ENCODE data around the gene CCDC92B. TPM values are rescaled to one million over a fixed set of nuclear protein-coding genes. Genes with fewer than 3 reads are reported as not detected.

Gene CCDC92B
- total RNA-seq, 4 donors from 2014 or later: 0.30 TPM; not detected in 3

DNA sequence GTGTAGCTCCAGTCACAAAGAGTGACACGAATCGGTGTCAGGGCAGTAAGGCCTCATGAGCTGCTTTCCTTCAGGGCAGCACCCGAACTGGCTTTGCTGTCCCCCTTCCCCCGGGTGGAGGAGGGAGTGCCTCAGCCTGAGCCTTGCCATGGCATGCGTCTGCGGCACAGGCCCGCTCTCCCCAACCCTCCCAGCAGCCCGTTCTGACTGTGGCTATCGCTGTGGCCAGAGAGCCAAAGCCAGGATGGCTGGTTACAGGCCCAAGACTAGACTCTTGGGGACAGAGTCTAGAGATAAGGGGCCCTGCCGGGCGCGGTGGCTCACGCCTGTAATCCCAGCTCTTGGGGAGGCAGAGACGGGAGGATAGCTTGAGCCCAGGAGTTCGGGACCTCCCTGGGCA is 63.8 kb downstream of the CCDC92B start:
- Histone ChIP-seq H3K36me3 (peaks cover 3 to 59% (median 17%) of the 10 kb centered on the region in 3 donors), H3K4me1 (peaks cover 0 to 37% (median 6%) of the 10 kb centered on the region in 4 donors), H3K9me3 (no peaks in the 10 kb centered on the region), H3K4me3 (no peak overlapping the region), H3K27me3 (no peaks in the 10 kb centered on the region), H3K27ac (no peak overlapping the region)
- no peak for DNase-seq (ENCODE audit: low spot score in 2 of 2)
- TF ChIP-seq, protein P1, sequence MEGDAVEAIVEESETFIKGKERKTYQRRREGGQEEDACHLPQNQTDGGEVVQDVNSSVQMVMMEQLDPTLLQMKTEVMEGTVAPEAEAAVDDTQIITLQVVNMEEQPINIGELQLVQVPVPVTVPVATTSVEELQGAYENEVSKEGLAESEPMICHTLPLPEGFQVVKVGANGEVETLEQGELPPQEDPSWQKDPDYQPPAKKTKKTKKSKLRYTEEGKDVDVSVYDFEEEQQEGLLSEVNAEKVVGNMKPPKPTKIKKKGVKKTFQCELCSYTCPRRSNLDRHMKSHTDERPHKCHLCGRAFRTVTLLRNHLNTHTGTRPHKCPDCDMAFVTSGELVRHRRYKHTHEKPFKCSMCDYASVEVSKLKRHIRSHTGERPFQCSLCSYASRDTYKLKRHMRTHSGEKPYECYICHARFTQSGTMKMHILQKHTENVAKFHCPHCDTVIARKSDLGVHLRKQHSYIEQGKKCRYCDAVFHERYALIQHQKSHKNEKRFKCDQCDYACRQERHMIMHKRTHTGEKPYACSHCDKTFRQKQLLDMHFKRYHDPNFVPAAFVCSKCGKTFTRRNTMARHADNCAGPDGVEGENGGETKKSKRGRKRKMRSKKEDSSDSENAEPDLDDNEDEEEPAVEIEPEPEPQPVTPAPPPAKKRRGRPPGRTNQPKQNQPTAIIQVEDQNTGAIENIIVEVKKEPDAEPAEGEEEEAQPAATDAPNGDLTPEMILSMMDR (IDR thresholded peaks at IDR 0.05): no peak
- TF ChIP-seq POLR2A (IDR thresholded peaks at IDR 0.05) (no peak), EP300 (IDR thresholded peaks at IDR 0.05) (no peak)
- 82 to 84% methylated on average over 14 to 15 of the region's 15 CpGs for WGBS, 2 donors

DNA sequence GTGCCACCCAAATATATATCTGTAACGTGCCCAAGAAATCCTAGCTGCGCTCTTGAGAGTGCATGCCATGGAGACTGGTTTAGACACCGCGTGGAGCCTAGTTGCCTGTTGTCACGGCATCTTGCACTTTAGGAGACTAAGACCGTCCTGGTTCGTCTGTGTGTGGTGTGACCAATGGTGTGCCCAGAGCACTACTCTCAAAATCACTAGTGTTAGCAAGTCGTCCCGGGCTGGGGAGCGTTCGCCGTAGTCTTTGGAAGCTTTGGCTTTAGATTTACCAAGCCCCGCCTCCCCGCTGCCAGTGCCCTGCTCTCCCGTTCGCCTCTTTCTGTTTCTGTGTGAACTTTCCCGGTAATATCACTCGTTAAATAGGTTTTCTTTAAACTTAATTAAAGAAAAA is 64.9 kb downstream of the CCDC92B start:
- H3K27ac ChIP-seq: no peak overlapping the region
- no peaks in the 10 kb centered on the region for H3K9me3 ChIP-seq
- 82 to 87% methylated on average over 18 of the region's 18 CpGs for WGBS, 2 donors
- H3K27me3 ChIP-seq: no peaks in the 10 kb centered on the region
- H3K4me1 ChIP-seq: peaks cover 0 to 28% (median 6%) of the 10 kb centered on the region in 4 donors
- no peak overlapping the region for H3K4me3 ChIP-seq
- no peak for DNase-seq (ENCODE audit: low spot score in 2 of 2)
- TF ChIP-seq POLR2A (IDR thresholded peaks at IDR 0.05): no peak
- no peak for TF ChIP-seq EP300 (IDR thresholded peaks at IDR 0.05)
- TF ChIP-seq, protein P1 (IDR thresholded peaks at IDR 0.05): no peak
- peaks cover 3 to 55% (median 24%) of the 10 kb centered on the region in 3 donors for H3K36me3 ChIP-seq

DNA sequence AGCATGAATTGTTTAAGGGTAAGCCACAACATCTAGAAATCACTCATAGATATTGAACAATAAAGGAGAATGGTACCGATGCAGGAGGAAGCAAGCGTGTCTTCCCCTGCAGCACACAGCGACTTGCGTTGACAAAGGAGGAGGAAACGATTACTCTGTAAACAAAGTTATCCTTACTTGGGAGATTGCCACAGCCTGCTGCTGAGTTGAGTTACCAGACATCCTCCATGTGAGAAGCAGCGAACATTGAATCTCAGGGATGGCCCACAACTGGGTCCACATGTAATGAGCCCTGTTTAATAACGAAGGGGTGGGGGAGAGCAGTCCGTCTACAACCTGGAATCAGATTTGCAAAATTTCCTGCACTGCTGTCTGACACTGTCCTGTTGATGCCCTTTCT is 65.5 kb downstream of the CCDC92B start:
- WGBS, 2 donors: 69 to 74% methylated on average over 8 of the region's 8 CpGs
- H3K4me1 ChIP-seq: peaks cover 0 to 21% (median 5%) of the 10 kb centered on the region in 4 donors
- H3K27me3 ChIP-seq: no peaks in the 10 kb centered on the region
- no peak for DNase-seq (ENCODE audit: low spot score in 2 of 2)
- H3K4me3 ChIP-seq: no peak overlapping the region
- TF ChIP-seq, protein P1 (IDR thresholded peaks at IDR 0.05): no peak
- no peak for TF ChIP-seq POLR2A (IDR thresholded peaks at IDR 0.05)
- no peak for TF ChIP-seq EP300 (IDR thresholded peaks at IDR 0.05)
- peaks cover 3 to 51% (median 24%) of the 10 kb centered on the region in 3 donors for H3K36me3 ChIP-seq
- no peak overlapping the region for H3K27ac ChIP-seq
- no peaks in the 10 kb centered on the region for H3K9me3 ChIP-seq

DNA sequence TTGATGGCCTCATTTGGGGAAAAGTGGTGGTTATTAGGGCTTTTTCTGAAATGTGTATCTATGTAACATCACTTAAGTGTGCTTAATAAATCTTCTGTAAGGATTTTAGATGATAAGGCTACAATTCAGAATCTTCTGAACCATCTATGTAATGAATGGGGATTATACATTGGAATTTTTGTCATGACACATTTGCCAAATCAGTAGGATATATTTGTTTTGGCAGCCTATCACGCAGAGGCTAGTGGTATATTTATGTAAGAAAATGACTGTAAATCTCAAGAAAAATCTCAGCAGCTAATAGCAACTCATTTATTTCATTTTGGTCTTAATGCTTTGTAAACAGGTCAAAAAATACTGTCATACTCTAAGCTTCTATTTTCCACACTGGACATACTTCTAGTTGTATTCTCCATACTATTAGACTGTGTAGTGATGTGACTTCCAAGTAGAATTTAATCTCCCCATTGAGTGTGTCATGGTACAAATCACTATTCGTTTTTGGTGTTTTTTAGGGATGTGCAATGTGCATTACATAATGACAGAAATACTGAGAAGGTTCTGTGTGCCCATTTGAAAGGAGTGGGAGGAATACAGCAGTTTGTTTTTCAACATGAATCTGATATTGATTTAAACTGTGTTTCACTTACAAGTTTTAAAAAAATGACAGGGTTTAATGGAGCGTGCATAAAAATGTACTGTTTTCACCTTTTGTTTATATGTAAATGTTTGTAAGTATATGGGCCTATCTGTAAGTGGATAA is 67.1 kb downstream of the CCDC92B start:
- no peaks in the 10 kb centered on the region for H3K27me3 ChIP-seq
- TF ChIP-seq POLR2A (IDR thresholded peaks at IDR 0.05) (no peak), EP300 (IDR thresholded peaks at IDR 0.05) (no peak)
- TF ChIP-seq, protein P1 (IDR thresholded peaks at IDR 0.05): no peak
- H3K27ac ChIP-seq: no peak overlapping the region
- peaks cover 3 to 66% (median 24%) of the 10 kb centered on the region in 3 donors for H3K36me3 ChIP-seq
- no peak for DNase-seq (ENCODE audit: low spot score in 2 of 2)
- peaks cover 0 to 11% (median 0%) of the 10 kb centered on the region in 4 donors for H3K4me1 ChIP-seq
- H3K4me3 ChIP-seq: no peak overlapping the region
- WGBS, 2 donors: 52 to 54% methylated on average over 3 of the region's 3 CpGs
- no peaks in the 10 kb centered on the region for H3K9me3 ChIP-seq

DNA sequence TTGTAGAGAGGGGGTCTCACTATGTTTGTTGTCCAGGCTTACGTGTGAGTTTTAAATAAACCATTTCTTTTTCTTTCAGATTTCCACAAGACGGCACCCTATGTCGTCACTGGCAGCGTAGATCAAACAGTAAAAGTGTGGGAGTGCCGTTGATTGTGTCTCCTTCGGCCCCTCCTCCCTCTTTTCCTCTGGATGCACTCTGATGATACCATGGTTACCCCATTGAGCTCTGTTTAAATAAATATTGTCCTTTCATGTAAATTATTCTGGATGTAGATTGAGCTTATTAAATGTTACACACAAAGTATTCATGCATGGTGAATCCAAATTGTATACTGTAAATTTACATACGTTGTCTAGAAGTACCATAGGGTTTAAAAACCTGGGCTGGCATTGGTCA is 67.8 kb downstream of the CCDC92B start:
- Histone ChIP-seq H3K4me1 (peaks cover 0 to 4% (median 0%) of the 10 kb centered on the region in 4 donors), H3K4me3 (no peak overlapping the region), H3K36me3 (peaks cover 3 to 73% (median 24%) of the 10 kb centered on the region in 3 donors), H3K27me3 (no peaks in the 10 kb centered on the region), H3K9me3 (no peaks in the 10 kb centered on the region), H3K27ac (no peak overlapping the region)
- no peak for DNase-seq (ENCODE audit: low spot score in 2 of 2)
- 81 to 83% methylated on average over 7 of the region's 7 CpGs for WGBS, 2 donors
- TF ChIP-seq EP300 (IDR thresholded peaks at IDR 0.05) (no peak), POLR2A (IDR thresholded peaks at IDR 0.05) (no peak)
- TF ChIP-seq, protein P1 (IDR thresholded peaks at IDR 0.05): no peak

Data from tibial nerve (tissue), 4 donors.